GM12891 (cell line): ENCODE measurements around the gene NDUFAF4.

Source experiments
- POLR2A ChIP-seq: IDR thresholded peaks from 2 replicates; pipeline ENCODE4 v1.6.1; 2011; ENCODE audit warnings: low read depth, low read length, control low read depth
- POLR2AphosphoS5 ChIP-seq: IDR thresholded peaks from 2 replicates; pipeline ENCODE4 v1.6.1; 2011; ENCODE audit warnings: low read depth, low read length, control low read depth
- SPI1 ChIP-seq: IDR thresholded peaks from 2 replicates; pipeline ENCODE4 v1.6.1; 2011; ENCODE audit warnings: low read depth, low read length, control low read depth
- TAF1 ChIP-seq: IDR thresholded peaks from 2 replicates; pipeline ENCODE4 v1.6.1; 2011; ENCODE audit warnings: low read depth, low read length, control low read depth

DNA sequence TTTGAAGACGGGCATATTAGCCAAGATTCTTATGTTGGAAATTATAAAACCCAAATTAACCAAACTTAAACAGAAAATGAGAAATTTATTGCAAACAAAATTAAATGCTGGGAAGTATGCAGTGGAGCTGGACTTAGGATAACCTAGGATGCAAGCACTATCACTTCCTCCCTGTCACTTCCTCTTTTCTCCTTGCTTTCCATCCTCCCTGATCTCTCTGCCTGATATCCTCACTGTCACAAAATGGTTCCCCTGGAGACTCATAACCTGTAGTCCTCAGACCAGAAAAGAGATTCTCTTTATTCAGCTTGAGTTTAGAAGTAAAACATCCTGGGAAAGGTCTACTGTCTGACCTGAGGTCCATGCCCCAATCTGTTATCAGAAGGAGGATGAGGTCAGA, 19.4 kb upstream of the NDUFAF4 start:
- TF ChIP-seq POLR2AphosphoS5 (no peak), TAF1 (no peak), POLR2A (no peak), SPI1 (peak; percentile 88)
